Adrenal gland (tissue), 12 donors: ENCODE results near the gene KRT72. TPM values are rescaled to one million over a fixed set of nuclear protein-coding genes. Genes with fewer than 3 reads are reported as not detected.

Experiments
- DNase-seq, 7 donors: peaks; one replicate each; pipeline ENCODE4 v3.0.0-alpha.2; 2019 to 2020
- H3K27ac ChIP-seq, 5 donors: fragments of 200-600 bp; sonication (generic) in 4 of 5; 1 replicate in 3 of 5; 2 replicates in 2 of 5; pipeline versions ENCODE4 v1.5.1 to v1.8.0; 2016 to 2020; ENCODE audit warnings: mild to moderate bottlenecking in 1 of 5
- H3K27me3 ChIP-seq: fragments of 200-600 bp; 2 replicates; pipeline ENCODE4 v1.8.0; 2021
- H3K36me3 ChIP-seq, 2 donors: fragments of 200-600 bp; replicated peaks in 1 of 2; 1 replicate in 1 of 2; 2 replicates in 1 of 2; pipeline versions ENCODE4 v1.5.1 to v1.8.0; 2018 to 2022
- H3K4me1 ChIP-seq, 2 donors: fragments of 200-600 bp; replicated peaks in 1 of 2; 1 replicate in 1 of 2; 2 replicates in 1 of 2; pipeline versions ENCODE4 v1.5.1 to v1.8.0; 2018 to 2021
- H3K4me3 ChIP-seq, 4 donors: fragments of 200-600 bp; sonication (generic) in 3 of 4; one replicate each; pipeline ENCODE4 v1.5.1; 2016 to 2018
- H3K9me3 ChIP-seq, 3 donors: fragments of 200-600 bp; sonication (generic) in 1 of 3; replicated peaks in 1 of 3; 1 replicate in 2 of 3; 2 replicates in 1 of 3; pipeline versions ENCODE4 v1.5.1 to v1.8.0; 2016 to 2021
- CTCF ChIP-seq, 6 experiments: fragments of 450-650 bp in 4 of 6; fragments of 200-600 bp in 2 of 6; sonication (generic) in 1 of 6; IDR thresholded peaks; 1 replicate in 5 of 6; 2 replicates in 1 of 6; pipeline versions ENCODE4 v1.5.1 to v1.8.0; 2016 to 2021; ENCODE audit warnings: antibody characterized with exemption in 6 of 6, mild to moderate bottlenecking in 2 of 6, moderate library complexity in 1 of 6
- POLR2A ChIP-seq, 2 donors: fragments of 450-650 bp; IDR thresholded peaks; one replicate each; pipeline ENCODE4 v1.6.1; 2017; ENCODE audit warnings: antibody characterized with exemption in 2 of 2, mild to moderate bottlenecking in 2 of 2, moderate library complexity in 1 of 2
- WGBS, 4 donors: extraction: QIAGEN DNeasy Blood & Tissue Kit in 2 of 4; methylation state at CpG; one replicate each; pipeline versions ENCODE4 v1.1.5 to v1.1.7; 2013 to 2017; 5-methylcytosine and 5-hydroxymethylcytosine counted together
- intact Hi-C, 2 donors: fragments of 100-400 bp; cut with DNase I; formaldehyde crosslinking; loops; one replicate each; pipeline versions ENCODE4 v1.14.1 to v1.15.0; 2022 to 2023
- polyA plus RNA-seq, 3 donors: library from polyadenylated mRNA; stranded (reverse); fragments of 200-250 nt in 2 of 3; fragments of 350-450 nt in 1 of 3; fragmentation: Illumina TruSeq in 1 of 3; extraction: RNeasy Lipid Tissue Mini Kit (QIAGEN cat#74804) in 1 of 3; gene quantifications; one replicate each; pipeline ENCODE4 v1.2.3, GENCODE V29; 2013 to 2014
- total RNA-seq, 9 donors: library from RNA; depleted of rRNA in 4 of 9; stranded (reverse); fragments of >200 nt in 4 of 9; fragments of 120-200 nt in 1 of 9; fragmentation: NEBNext Ultra II Directional in 1 of 9; extraction: Animal tissue kit (Norgen Biotek cat#: 25700) in 1 of 9; gene quantifications; one replicate each; pipeline versions ENCODE4 v1.1.0 to v1.2.4, GENCODE V29; 2013 to 2023
- donor health status: healthy with polysubstance abuse.
- donor health status: Bipolar disorder and iron deficiency.
- donor health status: DM: yes; HTN: yes; CAD: no.
- donor health status: DM: no; HTN: no; CAD: no.
- donor health status: DM: no; HTN: no; CAD: no.
- donor health status: DM: yes; HTN: yes; CAD: no.

Gene KRT72
- total and polyA plus RNA-seq, 12 donors: 0.14 to 2.7 TPM; not detected in 10

GRCh38 chr12:52606096-52606495 is 4.8 kb upstream of the KRT72 start:
- Histone ChIP-seq H3K9me3 (no peaks in the 10 kb centered on the region), H3K27me3 (peaks cover 22% of the 10 kb centered on the region), H3K27ac (no peak overlapping the region), H3K36me3 (no peaks in the 10 kb centered on the region), H3K4me3 (no peak overlapping the region), H3K4me1 (no peaks in the 10 kb centered on the region)
- WGBS, 4 donors: 43 to 78% (median 71%) methylated on average over 3 of the region's 3 CpGs
- TF ChIP-seq CTCF (IDR thresholded peaks at IDR 0.05) (no peak), POLR2A (IDR thresholded peaks at IDR 0.05) (no peak)
- no peak for DNase-seq
- intact Hi-C loops: no loop called here

DNA sequence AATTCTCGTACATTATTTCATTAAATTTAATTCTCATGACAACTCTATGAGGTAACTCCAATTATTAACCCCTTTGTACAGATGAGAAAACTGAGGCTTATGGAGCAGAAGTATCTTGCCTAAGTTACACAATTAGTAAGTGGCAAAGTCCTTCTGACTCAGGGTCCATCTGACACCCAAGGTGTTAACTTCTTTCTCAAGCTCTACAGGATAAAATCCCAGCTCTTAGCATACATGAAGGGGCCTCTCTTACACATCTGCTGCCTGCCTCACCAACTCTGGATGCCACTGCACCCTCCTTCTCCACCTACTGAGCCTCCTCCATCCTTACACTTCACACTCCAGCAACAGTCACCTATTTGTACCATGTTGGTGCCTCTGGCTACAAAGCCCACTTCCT is 4.3 kb upstream of the KRT72 start:
- 74 to 94% (median 82%) methylated on average over 1 of the region's 1 CpG for whole genome bisulfite sequencing, 4 donors
- no peaks in the 10 kb centered on the region for H3K4me1 ChIP-seq
- intact Hi-C loops: no loop called here
- no peaks in the 10 kb centered on the region for H3K36me3 ChIP-seq
- no peak overlapping the region for H3K27ac ChIP-seq
- H3K27me3 ChIP-seq: peaks cover 28% of the 10 kb centered on the region
- no peaks in the 10 kb centered on the region for H3K9me3 ChIP-seq
- TF ChIP-seq CTCF (IDR thresholded peaks at IDR 0.05) (no peak), POLR2A (IDR thresholded peaks at IDR 0.05) (no peak)
- DNase-seq: no peak
- no peak overlapping the region for H3K4me3 ChIP-seq

GRCh38 chr12:52604859-52605258 is 3.6 kb upstream of the KRT72 start:
- intact Hi-C loops: no loop called here
- no peak overlapping the region for H3K27ac ChIP-seq
- TF ChIP-seq POLR2A (IDR thresholded peaks at IDR 0.05) (no peak), CTCF (IDR thresholded peaks at IDR 0.05) (no peak)

GRCh38 chr12:52603314-52603713 is 2.1 kb upstream of the KRT72 start:
- DNase-seq: no peak
- TF ChIP-seq CTCF (IDR thresholded peaks at IDR 0.05): no peak
- TF ChIP-seq POLR2A (IDR thresholded peaks at IDR 0.05): no peak
- peaks cover 28% of the 10 kb centered on the region for H3K27me3 ChIP-seq
- WGBS, 4 donors: 61 to 97% (median 92%) methylated on average over 2 of the region's 2 CpGs
- no peak overlapping the region for H3K27ac ChIP-seq
- no peaks in the 10 kb centered on the region for H3K9me3 ChIP-seq
- intact Hi-C loops: no loop called here
- no peak overlapping the region for H3K4me3 ChIP-seq
- H3K36me3 ChIP-seq: no peaks in the 10 kb centered on the region
- H3K4me1 ChIP-seq: no peaks in the 10 kb centered on the region

More at GRCh38 chr12:52604859-52605258, 3.6 kb upstream of the KRT72 start:
- Histone ChIP-seq H3K27me3 (peaks cover 32% of the 10 kb centered on the region), H3K9me3 (no peaks in the 10 kb centered on the region), H3K4me1 (no peaks in the 10 kb centered on the region), H3K36me3 (no peaks in the 10 kb centered on the region), H3K4me3 (no peak overlapping the region)
- no peak for DNase-seq
